HG03432 (cell line): ENCODE measurements around the gene TEX264.
A peak's percentile ranks its signal among the peaks of the same experiment; 100 is the strongest.
"Not testable (repeated sequence)": the region's sequence is repeated elsewhere in the genome, so short reads cannot be mapped to it uniquely, and the experiment has no call there.

ENCODE experiments used
- ATAC-seq: cut with Tn5 transposase; IDR thresholded peaks from one replicate; pipeline ENCODE4 v1.9.1; 2021; ENCODE audit warnings: mild to moderate bottlenecking, moderate library complexity; ENCODE audit not compliant: unreplicated experiment

Gene TEX264, protein sequence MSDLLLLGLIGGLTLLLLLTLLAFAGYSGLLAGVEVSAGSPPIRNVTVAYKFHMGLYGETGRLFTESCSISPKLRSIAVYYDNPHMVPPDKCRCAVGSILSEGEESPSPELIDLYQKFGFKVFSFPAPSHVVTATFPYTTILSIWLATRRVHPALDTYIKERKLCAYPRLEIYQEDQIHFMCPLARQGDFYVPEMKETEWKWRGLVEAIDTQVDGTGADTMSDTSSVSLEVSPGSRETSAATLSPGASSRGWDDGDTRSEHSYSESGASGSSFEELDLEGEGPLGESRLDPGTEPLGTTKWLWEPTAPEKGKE

GRCh38 chr3:51670823-51671733 lies at the start of gene TEX264:
Gene TEX264, plus strand, starts transcription at chr3:51671252. Its CDS starts 3,053 bp downstream, at chr3:51674305.
- peak; percentile 80 for ATAC-seq

GRCh38 chr3:51622413-51622812 lies 48.6 kb upstream of the TEX264 start:
- no peak for ATAC-seq

DNA sequence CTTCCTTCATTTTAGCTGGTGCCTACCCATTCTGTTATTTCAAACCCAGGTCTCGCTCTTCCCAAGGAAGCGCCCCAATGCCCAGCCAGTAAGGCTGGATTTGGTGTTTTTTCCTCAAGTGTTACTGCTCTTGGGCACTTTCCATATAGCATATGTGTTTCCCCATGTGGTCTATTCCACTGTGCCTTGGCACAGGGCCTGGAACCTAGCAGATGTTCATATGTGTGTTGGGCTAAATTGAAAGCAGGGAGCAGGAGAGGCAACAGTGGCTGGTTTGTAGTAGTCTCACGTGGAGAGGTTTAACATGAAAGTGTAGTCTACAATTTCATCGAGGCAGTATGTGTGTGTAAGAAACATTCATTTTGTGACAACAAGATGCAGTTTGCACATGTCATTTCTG lies 48.2 kb upstream of the TEX264 start:
- ATAC-seq = no peak

DNA sequence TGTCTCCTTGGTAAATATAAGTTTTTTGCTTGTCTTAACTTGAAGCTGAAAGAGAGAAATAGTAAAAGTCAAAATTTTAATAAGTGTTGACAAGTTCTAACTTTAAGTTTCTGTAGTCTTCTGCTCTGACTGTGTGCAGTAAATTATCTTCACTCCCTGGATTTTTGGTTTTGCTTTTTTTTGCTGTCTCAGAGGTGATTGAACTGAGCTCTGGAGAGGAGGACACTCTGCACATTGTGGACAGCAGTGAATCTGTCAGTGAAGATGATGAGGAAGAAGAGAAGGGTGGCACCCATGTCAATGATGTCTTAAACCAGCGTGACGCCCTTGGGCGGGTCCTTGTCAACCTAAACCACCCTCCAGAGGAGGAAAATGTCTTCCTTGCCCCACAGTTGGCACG lies 40.5 kb upstream of the TEX264 start:
- no peak for ATAC-seq

- no peak for ATAC-seq
These were observed 33.7 kb upstream of the TEX264 start for GRCh38 chr3:51637144-51637940.

- peak; percentile 80 for ATAC-seq
These were observed 33.0 kb upstream of the TEX264 start for GRCh38 chr3:51637941-51638471.

DNA sequence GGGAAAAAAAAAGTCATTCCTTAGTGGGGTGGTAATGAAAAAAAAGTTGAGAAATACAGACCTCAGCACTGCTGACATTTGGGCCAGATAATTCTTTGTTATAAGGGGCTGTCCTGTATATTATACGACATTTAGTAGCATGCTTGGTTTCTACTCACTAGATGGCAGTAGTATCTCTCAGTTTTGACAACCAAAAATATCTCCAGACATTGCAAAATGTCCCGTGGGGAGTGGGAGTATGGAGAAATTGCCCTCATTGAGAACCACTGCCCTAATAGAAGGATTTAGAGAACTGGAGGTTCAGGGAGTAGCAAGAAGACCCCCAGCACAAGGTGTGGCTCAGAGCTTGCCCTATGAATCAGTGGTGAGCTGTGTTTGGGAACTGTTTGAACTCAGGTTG lies 28.6 kb upstream of the TEX264 start:
- no peak for ATAC-seq

- ATAC-seq = no peak
These were observed 25.0 kb upstream of the TEX264 start for GRCh38 chr3:51646091-51646490.

GRCh38 chr3:51652103-51652502 lies 18.9 kb upstream of the TEX264 start:
- ATAC-seq = not testable (repeated sequence)

DNA sequence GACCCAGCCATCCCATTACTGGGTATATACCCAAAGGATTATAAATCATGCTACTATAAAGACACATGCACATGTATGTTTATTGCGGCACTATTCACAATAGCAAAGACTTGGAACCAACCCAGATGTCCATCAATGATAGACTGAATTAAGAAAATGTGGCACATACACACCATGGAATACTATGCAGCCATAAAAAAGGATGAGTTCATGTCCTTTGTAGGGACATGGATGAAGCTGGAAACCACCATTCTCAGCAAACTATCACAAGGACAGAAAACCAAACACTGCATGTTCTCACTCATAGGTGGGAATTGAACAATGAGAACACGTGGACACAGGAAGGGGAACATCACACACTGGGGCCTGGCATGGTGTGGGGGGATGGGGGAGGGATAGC lies 17.6 kb upstream of the TEX264 start:
- ATAC-seq = not testable (repeated sequence)

DNA sequence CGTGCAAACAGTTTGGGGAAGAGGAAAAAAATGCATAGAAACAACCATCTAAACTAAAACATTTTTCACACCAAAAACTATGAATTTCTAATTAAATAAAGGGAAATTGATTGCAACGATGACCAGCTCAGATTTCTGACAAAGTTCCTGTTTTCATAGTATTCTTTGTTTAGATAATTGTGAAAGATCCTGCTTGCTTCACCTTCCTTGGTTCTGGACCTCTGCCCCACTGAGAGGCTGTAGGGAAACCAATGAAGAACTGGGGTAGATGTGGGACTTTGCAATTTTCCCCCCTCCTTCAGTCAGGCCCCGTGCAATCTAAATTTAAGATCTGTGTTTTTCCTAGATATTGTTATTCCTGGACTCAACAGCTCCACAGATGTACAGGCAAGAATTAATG lies 13.8 kb upstream of the TEX264 start:
- ATAC-seq = no peak

DNA sequence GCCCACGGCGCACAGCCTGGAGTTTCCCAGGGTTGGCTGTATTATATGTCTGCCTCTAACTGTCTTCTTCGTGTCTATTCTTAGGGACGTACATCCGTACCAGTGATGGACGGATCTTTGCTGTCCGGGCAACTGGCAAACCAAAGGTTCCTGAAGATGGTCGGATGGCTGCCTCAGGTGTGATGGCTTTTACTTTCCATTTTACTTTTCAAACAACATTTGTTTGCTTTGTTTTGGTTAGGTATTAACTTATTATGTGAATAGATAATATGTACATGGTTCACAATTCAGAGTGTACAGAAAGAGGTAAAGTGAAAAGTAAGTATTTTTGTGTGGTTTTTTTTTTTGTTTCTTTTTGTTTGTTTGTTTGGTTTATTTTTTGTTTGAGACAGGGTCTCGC lies 11.1 kb upstream of the TEX264 start:
- no peak for ATAC-seq

DNA sequence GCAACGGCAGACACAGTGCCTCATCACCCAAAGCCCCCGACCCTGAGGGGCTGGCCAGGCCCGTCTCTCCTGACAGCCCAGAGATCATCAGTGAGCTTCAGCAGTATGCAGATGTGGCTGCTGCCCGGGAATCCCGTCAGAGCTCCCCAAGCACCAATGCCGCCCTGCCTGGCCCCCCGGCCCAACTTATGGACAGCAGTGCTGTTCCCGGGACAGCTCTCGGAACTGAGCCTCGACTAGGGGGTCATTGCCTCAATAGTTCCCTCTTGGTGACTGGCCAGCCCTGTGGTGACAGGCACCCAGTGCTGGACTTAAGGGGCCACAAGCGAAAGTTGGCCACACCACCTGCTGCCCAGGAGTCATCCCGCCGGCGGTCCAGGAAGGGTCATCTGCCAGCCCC lies 8.6 kb upstream of the TEX264 start:
- ATAC-seq = no peak

DNA sequence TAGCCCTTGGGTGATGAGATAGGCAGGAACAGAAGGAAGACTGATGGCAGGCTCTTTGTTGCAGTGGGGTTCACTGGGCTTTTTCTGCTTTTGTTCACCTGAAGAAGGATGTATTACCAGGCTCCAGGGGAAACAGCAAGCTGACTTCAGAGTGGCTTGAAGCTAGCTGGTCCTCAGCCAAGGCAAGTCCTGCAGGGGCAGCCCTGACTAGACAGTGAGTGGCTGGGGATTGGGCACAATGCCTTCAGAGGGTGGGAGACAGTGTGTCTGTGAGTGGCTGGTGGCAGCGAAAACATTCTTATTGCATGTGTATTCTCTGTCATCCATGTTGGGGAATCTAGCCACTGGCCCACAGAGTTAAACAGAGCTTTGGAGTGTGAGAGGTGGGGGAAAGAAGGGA lies 2.3 kb upstream of the TEX264 start:
- ATAC-seq = no peak

- ATAC-seq = peak; percentile 23
These were observed 1.6 kb upstream of the TEX264 start for GRCh38 chr3:51669241-51670052.

DNA sequence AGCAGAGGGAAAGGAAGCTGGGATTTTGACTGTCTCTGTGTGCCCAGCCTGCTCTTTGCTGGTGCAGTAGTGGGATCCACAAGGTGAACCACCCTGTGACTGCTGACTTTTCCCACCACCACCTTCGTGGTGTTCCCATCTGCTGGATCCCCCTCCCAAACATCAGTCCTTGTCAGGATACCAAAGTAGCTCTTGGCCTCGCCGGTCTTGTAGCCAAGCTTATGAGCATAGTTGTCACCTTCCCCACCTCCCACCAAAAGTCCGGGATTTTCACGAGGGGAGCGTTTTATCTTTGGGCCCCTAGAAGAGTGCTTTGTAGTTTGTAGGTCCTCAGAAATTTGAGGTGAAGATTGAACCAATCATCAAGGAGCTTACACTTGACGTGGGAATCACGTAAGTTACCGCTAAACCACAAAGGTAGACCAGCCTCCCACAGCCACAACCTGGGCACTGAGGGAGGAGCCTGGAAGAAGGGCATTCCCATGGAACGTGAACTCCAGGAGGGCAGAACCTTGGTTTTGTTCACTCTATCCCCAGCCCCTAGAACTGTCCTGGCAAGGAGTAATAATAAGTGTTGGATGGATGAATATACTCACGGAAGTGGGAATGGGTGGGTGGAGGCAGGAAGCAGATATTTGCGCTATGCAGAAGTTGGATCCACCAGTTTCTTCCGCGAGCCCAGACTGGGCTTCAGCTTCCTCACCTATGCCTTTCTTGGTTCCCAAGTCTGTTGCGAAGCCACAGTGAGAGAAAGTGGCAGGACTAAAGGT lies 814 bp upstream of the TEX264 start:
- no peak for ATAC-seq

DNA sequence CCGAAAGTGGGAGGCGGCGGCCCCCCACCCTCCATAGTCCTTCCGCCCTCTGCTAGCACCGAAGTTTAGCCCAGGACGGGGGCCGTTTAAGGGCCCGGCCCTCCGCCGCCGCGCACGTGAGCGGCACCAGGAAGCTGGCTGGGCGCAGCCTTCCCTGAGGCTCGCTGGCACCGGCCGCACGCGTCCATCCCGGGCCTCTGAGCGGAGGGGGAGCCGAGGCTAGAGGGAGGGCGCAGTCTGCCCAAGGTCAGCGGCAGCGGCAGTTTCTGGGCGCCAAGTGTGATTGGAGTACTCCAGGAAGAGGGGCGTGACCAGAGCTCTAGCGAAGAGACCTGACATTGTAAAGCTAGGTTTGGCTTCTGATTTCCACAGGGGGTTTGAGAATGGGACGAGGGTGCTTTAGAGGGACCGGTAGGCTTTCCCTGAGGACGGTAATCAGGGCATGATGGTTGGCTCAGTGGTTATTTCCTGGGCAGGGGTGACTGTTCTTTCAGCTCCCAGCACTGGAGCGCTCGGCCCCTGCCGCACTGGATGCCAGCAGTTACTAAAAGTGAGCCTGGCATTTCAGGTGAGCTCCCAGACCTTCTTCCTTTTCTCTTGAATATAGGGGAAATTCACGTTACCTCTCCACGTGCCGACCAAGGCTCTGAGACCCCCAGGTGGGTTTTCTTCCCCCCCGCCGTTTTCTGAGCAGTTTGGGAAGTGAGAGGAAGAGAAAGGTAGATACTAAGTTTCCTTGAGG lies 853 bp downstream of the TEX264 start:
- ATAC-seq = peak; percentile 37

DNA sequence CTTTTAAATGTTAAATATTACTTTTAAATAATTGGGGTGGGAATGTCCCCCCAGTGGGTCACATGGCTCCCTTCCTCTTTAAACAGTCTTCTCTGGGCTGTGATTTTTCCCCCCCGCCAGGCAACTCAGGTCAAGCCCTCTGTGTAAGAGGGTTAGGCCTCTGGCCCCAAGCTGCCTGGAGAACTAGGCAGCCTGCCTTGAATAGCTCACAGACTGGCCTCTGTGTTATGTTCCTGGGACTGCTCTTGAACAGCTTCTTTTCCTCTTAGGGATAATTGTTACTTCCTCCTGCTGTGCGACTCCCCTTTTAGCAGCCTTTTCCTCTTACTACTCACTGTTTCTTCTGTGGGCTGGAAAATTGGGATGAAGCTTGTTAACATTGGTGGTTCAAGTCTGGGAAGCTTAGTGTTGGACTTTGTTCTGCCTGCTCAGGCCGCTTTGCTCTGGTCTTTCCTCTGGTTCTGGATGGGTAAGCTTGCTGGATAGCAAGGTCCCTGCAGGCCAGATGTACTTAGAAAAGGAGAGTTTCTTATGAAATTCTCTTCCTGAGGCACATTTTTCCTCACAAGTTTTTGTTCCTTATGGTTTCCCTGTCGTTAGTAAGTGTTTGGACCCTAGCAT lies 2.2 kb downstream of the TEX264 start:
- no peak for ATAC-seq
